KG1 (cell line): ENCODE data around the gene MAPK8.

Experiments used
- DNase-seq: peaks from one replicate; lab custom pipeline; 2025; lab: John Stamatoyannopoulos, UW

Gene MAPK8

GRCh38 chr10:48462482-48463020, 156.1 kb downstream of the MAPK8 start:
- DNase-seq = no peak

- DNase-seq = no peak
These were observed 157.0 kb downstream of the MAPK8 start for GRCh38 chr10:48463318-48464003.

- no peak for DNase-seq
These were observed 157.8 kb downstream of the MAPK8 start for GRCh38 chr10:48464121-48464870.

GRCh38 chr10:48464871-48465736, 158.6 kb downstream of the MAPK8 start:
- DNase-seq = no peak

- no peak for DNase-seq
These were observed 159.5 kb downstream of the MAPK8 start for GRCh38 chr10:48465860-48466521.

GRCh38 chr10:48466611-48467240, 160.2 kb downstream of the MAPK8 start:
- no peak for DNase-seq

GRCh38 chr10:48467669-48468068, 161.2 kb downstream of the MAPK8 start:
- no peak for DNase-seq

GRCh38 chr10:48468130-48468790, 161.8 kb downstream of the MAPK8 start:
- peak; percentile 37 for DNase-seq

- no peak for DNase-seq
These were observed 162.5 kb downstream of the MAPK8 start for GRCh38 chr10:48468866-48469511.

GRCh38 chr10:48469516-48470020, 163.1 kb downstream of the MAPK8 start:
- no peak for DNase-seq

- peak; percentile 79 for DNase-seq
These were observed 163.8 kb downstream of the MAPK8 start for GRCh38 chr10:48470115-48470892.

GRCh38 chr10:48470893-48471805, 164.7 kb downstream of the MAPK8 start:
- DNase-seq = no peak

GRCh38 chr10:48472501-48473069, 166.1 kb downstream of the MAPK8 start:
- DNase-seq = no peak

- no peak for DNase-seq
These were observed 167.2 kb downstream of the MAPK8 start for GRCh38 chr10:48473704-48474103.

GRCh38 chr10:48474765-48475365, 168.4 kb downstream of the MAPK8 start:
- DNase-seq = no peak

GRCh38 chr10:48475943-48476278, 169.4 kb downstream of the MAPK8 start:
- DNase-seq = no peak

- DNase-seq = no peak
These were observed 170.0 kb downstream of the MAPK8 start for GRCh38 chr10:48476279-48476982.
